ENCODE measurements around the gene FRZB.

DNA sequence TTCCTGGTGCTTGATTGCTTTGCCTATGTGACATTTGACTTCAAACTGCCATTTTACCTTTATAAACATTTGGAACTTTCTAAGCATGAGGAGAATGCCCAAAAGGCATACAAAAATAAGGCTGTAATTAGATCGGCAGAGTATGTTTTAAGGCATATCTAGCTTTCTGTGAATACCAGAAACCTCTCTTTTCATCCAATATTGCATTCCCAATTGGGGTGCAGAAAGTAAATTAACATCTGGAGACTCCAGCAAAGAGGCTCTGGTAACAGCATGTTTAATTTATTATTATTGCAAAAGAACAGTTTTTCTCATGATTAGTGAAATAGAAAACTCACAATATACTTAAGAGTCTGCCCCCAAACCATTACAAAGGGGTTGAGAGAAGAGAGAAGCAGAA, 32.1 kb downstream of the FRZB start:
- TF ChIP-seq, protein P1, sequence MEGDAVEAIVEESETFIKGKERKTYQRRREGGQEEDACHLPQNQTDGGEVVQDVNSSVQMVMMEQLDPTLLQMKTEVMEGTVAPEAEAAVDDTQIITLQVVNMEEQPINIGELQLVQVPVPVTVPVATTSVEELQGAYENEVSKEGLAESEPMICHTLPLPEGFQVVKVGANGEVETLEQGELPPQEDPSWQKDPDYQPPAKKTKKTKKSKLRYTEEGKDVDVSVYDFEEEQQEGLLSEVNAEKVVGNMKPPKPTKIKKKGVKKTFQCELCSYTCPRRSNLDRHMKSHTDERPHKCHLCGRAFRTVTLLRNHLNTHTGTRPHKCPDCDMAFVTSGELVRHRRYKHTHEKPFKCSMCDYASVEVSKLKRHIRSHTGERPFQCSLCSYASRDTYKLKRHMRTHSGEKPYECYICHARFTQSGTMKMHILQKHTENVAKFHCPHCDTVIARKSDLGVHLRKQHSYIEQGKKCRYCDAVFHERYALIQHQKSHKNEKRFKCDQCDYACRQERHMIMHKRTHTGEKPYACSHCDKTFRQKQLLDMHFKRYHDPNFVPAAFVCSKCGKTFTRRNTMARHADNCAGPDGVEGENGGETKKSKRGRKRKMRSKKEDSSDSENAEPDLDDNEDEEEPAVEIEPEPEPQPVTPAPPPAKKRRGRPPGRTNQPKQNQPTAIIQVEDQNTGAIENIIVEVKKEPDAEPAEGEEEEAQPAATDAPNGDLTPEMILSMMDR (IDR thresholded peaks at IDR 0.05) = no peak
- no peak for TF ChIP-seq POLR2A (IDR thresholded peaks at IDR 0.05)

Data from thyroid gland (tissue), 4 donors.